ENCODE measurements around the gene GPC1.

The GPC1 gene

DNA sequence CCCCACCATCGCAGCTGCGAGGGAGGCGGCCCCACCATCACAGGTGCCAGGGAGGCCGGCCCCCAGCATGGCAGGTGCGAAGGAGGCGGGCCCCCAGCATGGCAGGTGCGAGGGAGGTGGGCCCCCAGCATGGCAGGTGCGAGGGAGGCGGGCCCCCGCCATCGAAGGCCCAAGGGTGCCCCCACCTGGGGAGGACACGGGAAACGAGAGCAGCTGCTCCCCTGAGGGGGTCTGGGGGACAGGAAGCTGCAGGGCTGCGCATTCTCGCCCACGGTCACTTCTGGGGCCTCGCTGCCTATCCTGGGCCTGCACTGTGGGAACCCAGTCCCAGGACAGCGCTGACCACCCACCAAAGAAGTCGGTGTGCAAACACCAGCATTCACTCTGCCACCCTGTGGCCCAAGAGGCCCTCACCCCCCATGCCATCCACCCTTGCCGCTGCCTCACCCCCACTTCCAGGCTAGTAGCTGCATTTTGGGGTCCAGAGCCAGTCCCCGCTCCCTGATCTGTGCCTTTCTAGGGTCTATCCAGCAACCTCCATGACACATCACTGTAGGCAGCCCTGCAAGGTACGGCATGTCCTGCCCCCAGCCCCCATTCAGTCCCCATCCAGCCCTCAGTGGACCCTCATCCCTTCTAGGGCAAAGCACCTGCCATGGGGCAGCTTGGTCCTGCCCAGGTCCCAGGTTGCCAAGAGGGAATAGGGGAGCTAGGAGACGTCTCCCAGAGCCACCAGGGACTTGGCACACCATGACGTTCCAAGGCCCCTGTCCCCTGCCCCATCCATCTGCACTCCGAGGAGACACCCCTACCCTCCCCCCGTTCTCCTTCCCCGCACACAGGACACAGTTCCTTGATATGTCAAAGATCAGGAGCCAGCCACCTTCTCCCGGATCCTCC lies 24.0 kb upstream of the GPC1 start:
- Histone ChIP-seq H3K27me3 (ENCODE audit: insufficient read depth, insufficient read length) (peaks cover 4% of the 10 kb centered on the region), H3K36me3 (ENCODE audit: insufficient read depth, insufficient read length, low read length) (no peaks in the 10 kb centered on the region), H3K4me3 (ENCODE audit: insufficient read length, low read depth) (no peak overlapping the region), H3K4me1 (ENCODE audit: insufficient read depth, insufficient read length) (peaks cover 11% of the 10 kb centered on the region), H3K9ac (ENCODE audit: insufficient read length, low read depth) (no peak overlapping the region), H3K9me3 (ENCODE audit: insufficient read depth, low read length) (no peaks in the 10 kb centered on the region)
- no peak for DNase-seq (ENCODE audit: low read depth, low spot score)
- TF ChIP-seq ZNF274 (IDR thresholded peaks at IDR 0.05; ENCODE audit: low read depth, low read length) (no peak), SUZ12 (IDR thresholded peaks at IDR 0.05; ENCODE audit: extremely low read depth, insufficient read depth, insufficient read length) (no peak), YY1 (IDR thresholded peaks at IDR 0.05; ENCODE audit: insufficient read depth, insufficient read length) (no peak)

DNA sequence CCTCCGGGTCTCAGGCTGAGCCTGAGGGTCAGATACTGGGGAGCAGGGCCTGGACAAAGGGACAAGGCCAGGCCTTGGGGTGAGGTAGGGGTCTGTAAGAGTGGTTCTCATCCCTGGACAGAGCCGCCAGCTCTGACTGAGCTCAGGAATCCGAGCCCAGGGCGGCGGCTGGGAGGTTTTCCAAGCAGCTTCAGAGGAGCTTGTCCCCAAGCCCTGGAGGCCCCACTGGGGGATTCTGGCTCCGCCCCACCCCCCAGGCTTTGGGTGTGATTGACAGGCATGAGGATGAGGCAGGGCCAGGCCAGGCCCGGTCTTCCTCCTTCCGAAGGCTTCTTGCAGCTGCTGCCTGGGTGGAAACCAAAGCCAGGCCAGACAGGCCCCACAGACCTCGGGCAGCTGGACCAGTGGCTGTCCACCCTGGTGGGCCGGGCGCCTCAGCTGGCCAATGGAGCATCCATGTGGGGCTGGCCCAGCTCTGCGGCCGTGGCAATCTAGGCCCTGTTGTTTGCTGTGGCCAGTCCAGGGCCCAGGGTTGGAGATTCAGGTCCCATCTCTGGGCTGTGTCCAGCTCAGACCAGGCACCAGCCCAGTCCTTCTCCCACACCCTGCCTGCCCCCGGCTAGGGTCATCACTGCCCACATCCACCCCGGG lies 23.1 kb upstream of the GPC1 start:
- H3K9me3 ChIP-seq (ENCODE audit: insufficient read depth, low read length): no peaks in the 10 kb centered on the region
- peaks cover 11% of the 10 kb centered on the region for H3K4me1 ChIP-seq (ENCODE audit: insufficient read depth, insufficient read length)
- H3K36me3 ChIP-seq (ENCODE audit: insufficient read depth, insufficient read length, low read length): no peaks in the 10 kb centered on the region
- DNase-seq (ENCODE audit: low read depth, low spot score): no peak
- no peak overlapping the region for H3K4me3 ChIP-seq (ENCODE audit: insufficient read length, low read depth)
- H3K27me3 ChIP-seq (ENCODE audit: insufficient read depth, insufficient read length): no peaks in the 10 kb centered on the region
- TF ChIP-seq SUZ12 (IDR thresholded peaks at IDR 0.05; ENCODE audit: extremely low read depth, insufficient read depth, insufficient read length) (no peak), YY1 (IDR thresholded peaks at IDR 0.05; ENCODE audit: insufficient read depth, insufficient read length) (no peak), ZNF274 (IDR thresholded peaks at IDR 0.05; ENCODE audit: low read depth, low read length) (no peak)
- peak overlapping the region; percentile 5 for H3K9ac ChIP-seq (ENCODE audit: insufficient read length, low read depth)

DNA sequence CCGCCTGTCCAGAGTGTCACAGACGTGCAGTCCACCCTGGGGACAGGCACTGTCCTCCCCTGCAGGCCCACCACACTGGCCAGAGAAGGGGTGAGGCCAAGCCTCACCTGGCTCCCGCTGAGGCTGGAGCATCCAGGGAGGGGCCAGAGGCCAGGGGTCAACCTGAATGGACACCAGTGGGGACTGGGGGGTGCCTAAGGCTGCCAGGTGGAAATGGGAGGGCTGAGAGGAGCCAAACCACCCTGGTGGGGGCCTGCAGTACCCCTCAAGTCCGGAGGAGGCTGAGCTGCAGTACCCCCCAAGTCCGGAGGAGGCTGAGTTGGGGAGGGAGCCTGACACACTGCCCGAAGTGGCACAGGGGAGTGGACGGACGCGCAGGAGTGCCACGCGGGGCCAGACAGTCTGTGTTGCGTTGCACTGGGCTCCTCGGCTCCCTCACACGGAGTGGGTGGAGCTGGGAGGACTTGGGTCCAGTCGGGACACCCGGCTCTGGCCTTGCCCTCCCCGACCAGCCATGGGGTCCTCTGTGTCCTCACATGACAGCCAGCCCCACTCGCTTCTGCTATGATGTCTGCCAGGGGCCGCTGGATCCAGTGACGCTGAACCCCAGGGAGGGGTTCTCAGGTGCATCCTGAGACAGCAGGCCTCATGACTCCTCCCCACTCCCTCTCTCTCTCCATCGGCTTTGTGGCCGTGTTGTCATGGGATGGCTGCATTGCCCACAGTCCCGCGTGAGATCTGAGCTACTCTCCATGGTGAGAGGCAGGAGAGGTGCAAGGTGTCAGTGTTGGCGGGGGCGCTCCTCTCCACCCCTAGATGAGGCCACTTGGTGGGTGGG lies 22.3 kb upstream of the GPC1 start:
- H3K9me3 ChIP-seq (ENCODE audit: insufficient read depth, low read length): peaks cover 7% of the 10 kb centered on the region; the same call in 1 of the 2 replicates
- no peak overlapping the region for H3K9ac ChIP-seq (ENCODE audit: insufficient read length, low read depth)
- H3K27me3 ChIP-seq (ENCODE audit: insufficient read depth, insufficient read length): no peaks in the 10 kb centered on the region
- peaks cover 11% of the 10 kb centered on the region for H3K4me1 ChIP-seq (ENCODE audit: insufficient read depth, insufficient read length)
- H3K4me3 ChIP-seq (ENCODE audit: insufficient read length, low read depth): no peak overlapping the region
- DNase-seq (ENCODE audit: low read depth, low spot score): no peak
- TF ChIP-seq YY1 (IDR thresholded peaks at IDR 0.05; ENCODE audit: insufficient read depth, insufficient read length) (no peak), ZNF274 (IDR thresholded peaks at IDR 0.05; ENCODE audit: low read depth, low read length) (no peak), SUZ12 (IDR thresholded peaks at IDR 0.05; ENCODE audit: extremely low read depth, insufficient read depth, insufficient read length) (no peak)
- H3K36me3 ChIP-seq (ENCODE audit: insufficient read depth, insufficient read length, low read length): no peaks in the 10 kb centered on the region

DNA sequence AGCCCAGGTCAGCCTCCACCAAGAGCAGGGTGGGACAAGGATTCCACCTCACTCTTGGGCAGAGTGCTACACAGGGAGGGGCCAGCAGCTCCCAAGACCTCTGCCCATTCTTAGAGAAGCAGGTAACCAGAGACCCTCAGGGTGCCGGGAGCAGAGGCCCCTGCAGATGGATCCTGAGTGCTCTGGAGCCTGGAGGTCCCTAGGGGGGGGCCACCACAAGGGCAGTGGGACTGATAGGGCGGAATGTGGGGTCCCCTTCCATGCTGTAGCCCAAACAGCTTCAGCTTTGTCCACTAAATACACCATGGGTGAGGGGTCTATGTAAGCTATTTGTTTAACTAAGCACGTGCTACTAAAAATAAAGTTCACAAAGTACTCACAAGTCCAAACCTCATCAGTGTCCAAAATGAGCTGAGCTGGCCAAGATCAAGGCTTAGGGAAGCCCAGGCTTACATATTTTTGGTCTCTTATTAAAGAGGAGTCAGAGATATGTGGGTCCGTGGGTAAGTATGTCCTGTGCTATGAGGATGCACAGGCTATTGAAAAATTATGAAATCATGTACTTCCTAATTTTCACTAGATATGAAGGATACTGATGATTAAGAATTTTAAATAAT lies 21.5 kb upstream of the GPC1 start:
- no peak for TF ChIP-seq YY1 (IDR thresholded peaks at IDR 0.05; ENCODE audit: insufficient read depth, insufficient read length)
- no peak for TF ChIP-seq ZNF274 (IDR thresholded peaks at IDR 0.05; ENCODE audit: low read depth, low read length)
- TF ChIP-seq SUZ12 (IDR thresholded peaks at IDR 0.05; ENCODE audit: extremely low read depth, insufficient read depth, insufficient read length): no peak

DNA sequence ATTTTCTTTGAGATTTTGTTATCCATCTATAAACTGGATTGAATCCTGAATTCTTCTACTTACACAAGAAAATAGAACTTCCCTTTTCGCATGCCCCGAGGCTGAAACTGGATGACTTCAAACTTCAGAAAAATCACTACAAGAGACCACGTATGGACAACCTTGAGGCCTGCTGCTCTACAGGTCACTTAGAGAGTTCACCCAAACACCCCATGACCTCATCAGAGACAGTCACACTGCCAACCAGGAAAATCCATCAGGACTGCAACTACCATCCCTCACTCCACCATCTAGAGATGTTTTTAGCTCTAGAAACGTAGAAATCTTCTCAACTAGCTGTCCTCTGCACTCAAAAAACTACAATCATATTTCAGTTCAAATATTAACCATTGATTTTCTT lies 18.6 kb upstream of the GPC1 start:
- no peak overlapping the region for H3K4me3 ChIP-seq (ENCODE audit: insufficient read length, low read depth)
- TF ChIP-seq SUZ12 (IDR thresholded peaks at IDR 0.05; ENCODE audit: extremely low read depth, insufficient read depth, insufficient read length) (no peak), ZNF274 (IDR thresholded peaks at IDR 0.05; ENCODE audit: low read depth, low read length) (no peak), YY1 (IDR thresholded peaks at IDR 0.05; ENCODE audit: insufficient read depth, insufficient read length) (no peak)
- H3K36me3 ChIP-seq (ENCODE audit: insufficient read depth, insufficient read length, low read length): no peaks in the 10 kb centered on the region
- H3K27me3 ChIP-seq (ENCODE audit: insufficient read depth, insufficient read length): no peaks in the 10 kb centered on the region
- peaks cover 8% of the 10 kb centered on the region for H3K4me1 ChIP-seq (ENCODE audit: insufficient read depth, insufficient read length)
- peaks cover 43% of the 10 kb centered on the region for H3K9me3 ChIP-seq (ENCODE audit: insufficient read depth, low read length)
- no peak overlapping the region for H3K9ac ChIP-seq (ENCODE audit: insufficient read length, low read depth)
- no peak for DNase-seq (ENCODE audit: low read depth, low spot score)

More for the DNA sequence above, 21.5 kb upstream of the GPC1 start:
- no peaks in the 10 kb centered on the region for H3K27me3 ChIP-seq (ENCODE audit: insufficient read depth, insufficient read length)
- peaks cover 11% of the 10 kb centered on the region for H3K4me1 ChIP-seq (ENCODE audit: insufficient read depth, insufficient read length)
- peaks cover 14% of the 10 kb centered on the region for H3K9me3 ChIP-seq (ENCODE audit: insufficient read depth, low read length)
- H3K9ac ChIP-seq (ENCODE audit: insufficient read length, low read depth): no peak overlapping the region
- no peaks in the 10 kb centered on the region for H3K36me3 ChIP-seq (ENCODE audit: insufficient read depth, insufficient read length, low read length)
- DNase-seq (ENCODE audit: low read depth, low spot score): no peak
- H3K4me3 ChIP-seq (ENCODE audit: insufficient read length, low read depth): no peak overlapping the region

DNA sequence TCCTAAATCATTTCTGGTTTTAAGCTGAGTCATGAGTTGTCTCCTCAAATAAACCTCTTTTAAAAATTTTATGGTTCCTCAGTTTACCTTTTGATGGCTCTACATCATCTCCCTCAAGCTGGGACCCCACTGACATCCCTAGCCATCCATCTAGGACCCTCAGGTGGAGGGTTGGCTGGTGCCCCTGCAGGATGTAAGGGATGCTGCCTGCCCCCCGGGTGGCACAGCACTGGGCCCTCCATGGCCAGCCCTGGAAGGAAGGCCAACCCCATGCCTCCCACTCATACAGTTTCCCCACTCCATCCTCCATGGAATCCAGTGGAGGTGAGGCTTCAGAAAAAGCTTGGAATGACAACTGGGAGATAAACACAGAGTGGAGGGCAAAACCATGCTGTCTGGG lies 17.2 kb upstream of the GPC1 start:
- H3K9me3 ChIP-seq (ENCODE audit: insufficient read depth, low read length): peaks cover 52% of the 10 kb centered on the region

More for the DNA sequence above, 17.2 kb upstream of the GPC1 start:
- TF ChIP-seq SUZ12 (IDR thresholded peaks at IDR 0.05; ENCODE audit: extremely low read depth, insufficient read depth, insufficient read length) (no peak), ZNF274 (IDR thresholded peaks at IDR 0.05; ENCODE audit: low read depth, low read length) (no peak), YY1 (IDR thresholded peaks at IDR 0.05; ENCODE audit: insufficient read depth, insufficient read length) (no peak)
- no peaks in the 10 kb centered on the region for H3K4me1 ChIP-seq (ENCODE audit: insufficient read depth, insufficient read length)
- no peak for DNase-seq (ENCODE audit: low read depth, low spot score)
- H3K36me3 ChIP-seq (ENCODE audit: insufficient read depth, insufficient read length, low read length): no peaks in the 10 kb centered on the region
- H3K27me3 ChIP-seq (ENCODE audit: insufficient read depth, insufficient read length): no peaks in the 10 kb centered on the region
- no peak overlapping the region for H3K9ac ChIP-seq (ENCODE audit: insufficient read length, low read depth)
- no peak overlapping the region for H3K4me3 ChIP-seq (ENCODE audit: insufficient read length, low read depth)
